ENCODE data around the gene PIEZO2.

The PIEZO2 gene

GRCh38 chr18:10895976-10896375, 253.4 kb downstream of the PIEZO2 start:
- WGBS, 2 experiments (ENCODE audit: insufficient coverage in 2 of 2) = 67 to 92% methylated on average over 1 to 3 of the region's 4 CpGs
- Histone ChIP-seq H3K4me3 (ENCODE audit: extremely low read depth, insufficient read depth, low read length, poor library complexity, severe bottlenecking) (no peak overlapping the region), H3K27ac (ENCODE audit: low read depth, low read length, severe bottlenecking) (no peak overlapping the region), H3K36me3 (ENCODE audit: control insufficient read depth, insufficient read depth, low read length) (no peaks in the 10 kb centered on the region), H3K4me1 (ENCODE audit: control insufficient read depth, insufficient read depth, low read length, poor library complexity, severe bottlenecking) (no peaks in the 10 kb centered on the region), H3K9me3 (ENCODE audit: control insufficient read depth, low read length) (no peaks in the 10 kb centered on the region)

DNA sequence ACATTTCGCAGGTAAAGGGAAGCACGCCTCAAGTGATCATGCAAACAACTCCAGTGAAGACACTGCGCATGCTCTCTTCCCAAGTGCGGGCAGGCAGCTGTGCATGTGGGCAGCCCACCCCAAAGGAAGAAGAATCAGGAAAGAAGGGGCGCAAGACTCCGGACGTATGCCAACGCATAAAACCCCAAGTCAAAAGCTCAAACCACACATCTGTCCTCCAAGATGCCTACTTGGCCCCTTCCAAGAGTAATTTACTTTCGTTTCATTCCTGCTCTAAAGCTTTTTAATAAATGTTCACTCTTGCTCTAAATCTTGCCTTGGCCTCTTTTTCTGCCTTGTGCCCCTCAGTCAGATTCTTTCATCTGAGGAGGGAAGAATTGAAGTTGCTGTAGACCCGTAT, 254.9 kb downstream of the PIEZO2 start:
- WGBS, 2 experiments (ENCODE audit: insufficient coverage in 2 of 2) = 93 to 96% methylated on average over 6 to 8 of the region's 10 CpGs
- no peaks in the 10 kb centered on the region for H3K4me1 ChIP-seq (ENCODE audit: control insufficient read depth, insufficient read depth, low read length, poor library complexity, severe bottlenecking)
- H3K27ac ChIP-seq (ENCODE audit: low read depth, low read length, severe bottlenecking) = no peak overlapping the region
- H3K36me3 ChIP-seq (ENCODE audit: control insufficient read depth, insufficient read depth, low read length) = no peaks in the 10 kb centered on the region
- H3K9me3 ChIP-seq (ENCODE audit: control insufficient read depth, low read length) = no peaks in the 10 kb centered on the region
- no peak overlapping the region for H3K4me3 ChIP-seq (ENCODE audit: extremely low read depth, insufficient read depth, low read length, poor library complexity, severe bottlenecking)

DNA sequence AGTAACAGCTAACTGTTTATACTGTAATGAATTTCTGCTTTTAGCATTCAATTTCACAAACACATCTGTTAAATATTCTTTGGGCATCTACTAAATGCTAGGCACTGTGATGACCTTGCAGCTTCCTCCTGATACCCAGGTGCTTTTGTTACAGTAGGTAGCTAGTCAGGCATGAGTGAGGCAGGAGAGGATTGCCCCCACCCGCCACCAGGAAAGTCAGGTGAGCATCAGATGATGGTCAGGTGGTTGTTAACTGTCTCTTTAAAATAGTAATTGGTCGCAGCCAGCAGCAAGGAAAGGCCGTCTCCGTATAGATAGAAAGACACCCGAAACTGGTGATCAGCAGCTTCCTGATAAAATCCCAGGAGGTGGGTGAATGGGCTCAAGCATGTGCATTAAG, 255.6 kb downstream of the PIEZO2 start:
- 83 to 94% methylated on average over 5 of the region's 5 CpGs for WGBS, 2 experiments (ENCODE audit: insufficient coverage in 2 of 2)
- no peaks in the 10 kb centered on the region for H3K4me1 ChIP-seq (ENCODE audit: control insufficient read depth, insufficient read depth, low read length, poor library complexity, severe bottlenecking)
- H3K36me3 ChIP-seq (ENCODE audit: control insufficient read depth, insufficient read depth, low read length) = no peaks in the 10 kb centered on the region
- no peak overlapping the region for H3K4me3 ChIP-seq (ENCODE audit: extremely low read depth, insufficient read depth, low read length, poor library complexity, severe bottlenecking)
- H3K27ac ChIP-seq (ENCODE audit: low read depth, low read length, severe bottlenecking) = no peak overlapping the region
- H3K9me3 ChIP-seq (ENCODE audit: control insufficient read depth, low read length) = no peaks in the 10 kb centered on the region

- Histone ChIP-seq H3K36me3 (ENCODE audit: control insufficient read depth, insufficient read depth, low read length) (no peaks in the 10 kb centered on the region), H3K9me3 (ENCODE audit: control insufficient read depth, low read length) (no peaks in the 10 kb centered on the region), H3K4me3 (ENCODE audit: extremely low read depth, insufficient read depth, low read length, poor library complexity, severe bottlenecking) (no peak overlapping the region), H3K4me1 (ENCODE audit: control insufficient read depth, insufficient read depth, low read length, poor library complexity, severe bottlenecking) (no peaks in the 10 kb centered on the region), H3K27ac (ENCODE audit: low read depth, low read length, severe bottlenecking) (no peak overlapping the region)
- WGBS, 2 experiments (ENCODE audit: insufficient coverage in 2 of 2) = 83 to 90% methylated on average over 2 of the region's 2 CpGs
These were observed 256.2 kb downstream of the PIEZO2 start for GRCh38 chr18:10893196-10893595.

DNA sequence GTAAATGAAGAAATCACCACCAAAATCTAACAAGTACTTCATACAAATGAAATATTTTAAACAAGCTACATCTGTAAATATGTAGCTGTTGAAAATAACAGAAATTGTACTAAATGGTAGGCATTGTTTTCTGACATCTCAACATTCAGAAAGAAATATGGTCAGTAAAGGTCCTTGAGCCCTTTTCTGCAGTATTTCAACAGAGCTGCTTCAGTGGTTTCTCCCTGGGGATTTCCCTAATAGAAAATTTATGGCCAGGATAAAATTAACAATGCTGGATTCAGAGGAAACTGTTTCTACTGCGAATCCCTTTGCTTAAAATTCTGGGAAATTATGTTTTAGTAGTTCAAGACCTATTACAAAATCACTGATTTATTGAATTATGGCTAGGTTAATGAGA, 256.6 kb downstream of the PIEZO2 start:
- Histone ChIP-seq H3K4me3 (ENCODE audit: extremely low read depth, insufficient read depth, low read length, poor library complexity, severe bottlenecking) (no peak overlapping the region), H3K9me3 (ENCODE audit: control insufficient read depth, low read length) (no peaks in the 10 kb centered on the region), H3K27ac (ENCODE audit: low read depth, low read length, severe bottlenecking) (no peak overlapping the region), H3K36me3 (ENCODE audit: control insufficient read depth, insufficient read depth, low read length) (no peaks in the 10 kb centered on the region), H3K4me1 (ENCODE audit: control insufficient read depth, insufficient read depth, low read length, poor library complexity, severe bottlenecking) (no peaks in the 10 kb centered on the region)
- no CpG with 5 or more reads among the region's 1 CpG for WGBS, 2 experiments (ENCODE audit: insufficient coverage in 2 of 2)

DNA sequence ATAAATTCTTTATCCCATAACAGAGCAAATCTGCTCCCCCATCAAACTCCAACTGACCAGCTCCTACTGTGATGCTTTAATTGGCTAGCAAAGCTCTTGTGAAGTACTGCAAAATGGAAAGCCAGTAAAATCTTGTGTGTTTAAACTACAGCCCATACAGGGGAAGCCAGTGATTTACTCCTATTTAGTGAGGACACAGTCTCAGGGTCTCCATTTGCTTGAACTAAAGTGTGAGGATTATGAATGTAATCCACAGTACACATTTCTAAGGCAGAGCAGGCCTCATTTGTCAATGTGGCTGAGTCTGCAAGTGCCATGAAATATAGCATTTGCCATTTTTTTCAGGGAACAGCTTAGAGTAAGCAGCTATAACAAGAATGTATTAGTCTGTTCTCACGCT, 259.3 kb downstream of the PIEZO2 start:
- WGBS, 2 experiments (ENCODE audit: insufficient coverage in 2 of 2) = no CpG with 5 or more reads among the region's 1 CpG
- Histone ChIP-seq H3K27ac (ENCODE audit: low read depth, low read length, severe bottlenecking) (no peak overlapping the region), H3K36me3 (ENCODE audit: control insufficient read depth, insufficient read depth, low read length) (no peaks in the 10 kb centered on the region), H3K4me3 (ENCODE audit: extremely low read depth, insufficient read depth, low read length, poor library complexity, severe bottlenecking) (no peak overlapping the region), H3K9me3 (ENCODE audit: control insufficient read depth, low read length) (no peaks in the 10 kb centered on the region), H3K4me1 (ENCODE audit: control insufficient read depth, insufficient read depth, low read length, poor library complexity, severe bottlenecking) (no peaks in the 10 kb centered on the region)

- no peaks in the 10 kb centered on the region for H3K36me3 ChIP-seq (ENCODE audit: control insufficient read depth, insufficient read depth, low read length)
- no peaks in the 10 kb centered on the region for H3K4me1 ChIP-seq (ENCODE audit: control insufficient read depth, insufficient read depth, low read length, poor library complexity, severe bottlenecking)
- 63 to 100% methylated on average over 1 of the region's 1 CpG for WGBS, 2 experiments (ENCODE audit: insufficient coverage in 2 of 2)
- H3K9me3 ChIP-seq (ENCODE audit: control insufficient read depth, low read length) = no peaks in the 10 kb centered on the region
- no peak overlapping the region for H3K4me3 ChIP-seq (ENCODE audit: extremely low read depth, insufficient read depth, low read length, poor library complexity, severe bottlenecking)
- no peak overlapping the region for H3K27ac ChIP-seq (ENCODE audit: low read depth, low read length, severe bottlenecking)
These were observed 270.7 kb downstream of the PIEZO2 start for GRCh38 chr18:10878703-10879102.

DNA sequence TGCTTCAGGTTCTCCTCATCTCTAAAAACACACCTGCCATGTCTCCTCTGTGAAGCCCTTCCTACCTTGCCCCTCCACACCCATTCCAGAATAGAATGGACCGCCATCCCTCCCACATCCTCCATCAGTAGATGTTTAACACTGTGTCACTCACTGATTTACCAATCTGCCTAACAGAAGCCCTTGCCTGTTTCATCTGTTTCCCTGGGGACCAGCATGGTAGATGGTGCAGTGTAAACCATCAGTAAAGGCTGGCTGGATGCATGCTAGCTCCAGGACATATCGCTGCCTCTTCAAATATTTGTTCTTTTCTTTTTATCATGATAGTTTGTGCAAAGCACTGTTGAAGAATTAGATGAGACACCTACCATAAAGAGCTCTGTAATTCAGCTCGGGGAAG, 271.4 kb downstream of the PIEZO2 start:
- no peaks in the 10 kb centered on the region for H3K4me1 ChIP-seq (ENCODE audit: control insufficient read depth, insufficient read depth, low read length, poor library complexity, severe bottlenecking)
- no peak overlapping the region for H3K27ac ChIP-seq (ENCODE audit: low read depth, low read length, severe bottlenecking)
- no peaks in the 10 kb centered on the region for H3K9me3 ChIP-seq (ENCODE audit: control insufficient read depth, low read length)
- H3K4me3 ChIP-seq (ENCODE audit: extremely low read depth, insufficient read depth, low read length, poor library complexity, severe bottlenecking) = no peak overlapping the region
- no peaks in the 10 kb centered on the region for H3K36me3 ChIP-seq (ENCODE audit: control insufficient read depth, insufficient read depth, low read length)
- 92 to 100% methylated on average over 1 to 2 of the region's 3 CpGs for WGBS, 2 experiments (ENCODE audit: insufficient coverage in 2 of 2)

DNA sequence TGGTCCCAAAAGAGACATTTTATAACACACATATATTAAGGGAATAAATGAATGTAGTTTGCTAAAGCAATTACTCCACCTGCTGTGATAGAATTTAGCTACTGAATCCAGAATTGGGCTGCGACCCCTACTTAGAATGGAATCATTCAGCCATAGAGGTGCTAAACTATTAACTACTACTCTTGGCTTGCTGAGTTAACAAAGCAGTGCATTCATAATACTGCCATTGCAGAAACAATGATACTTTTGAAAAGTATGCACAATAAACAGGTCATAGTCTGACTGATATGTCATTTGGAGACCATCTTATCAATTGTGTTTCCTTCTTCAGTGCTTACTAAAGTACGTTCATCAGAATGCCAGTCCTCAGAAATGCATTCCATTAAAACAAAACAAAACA, 273.6 kb downstream of the PIEZO2 start:
- H3K27ac ChIP-seq (ENCODE audit: low read depth, low read length, severe bottlenecking) = no peak overlapping the region
- H3K4me3 ChIP-seq (ENCODE audit: extremely low read depth, insufficient read depth, low read length, poor library complexity, severe bottlenecking) = no peak overlapping the region
- H3K36me3 ChIP-seq (ENCODE audit: control insufficient read depth, insufficient read depth, low read length) = no peaks in the 10 kb centered on the region
- no peaks in the 10 kb centered on the region for H3K9me3 ChIP-seq (ENCODE audit: control insufficient read depth, low read length)
- WGBS, 2 experiments (ENCODE audit: insufficient coverage in 2 of 2) = 100% methylated on average over 1 to 2 of the region's 2 CpGs
- no peaks in the 10 kb centered on the region for H3K4me1 ChIP-seq (ENCODE audit: control insufficient read depth, insufficient read depth, low read length, poor library complexity, severe bottlenecking)

GRCh38 chr18:10872304-10872703, 277.1 kb downstream of the PIEZO2 start:
- Histone ChIP-seq H3K27ac (ENCODE audit: low read depth, low read length, severe bottlenecking) (no peak overlapping the region), H3K4me3 (ENCODE audit: extremely low read depth, insufficient read depth, low read length, poor library complexity, severe bottlenecking) (no peak overlapping the region), H3K4me1 (ENCODE audit: control insufficient read depth, insufficient read depth, low read length, poor library complexity, severe bottlenecking) (no peaks in the 10 kb centered on the region), H3K9me3 (ENCODE audit: control insufficient read depth, low read length) (no peaks in the 10 kb centered on the region), H3K36me3 (ENCODE audit: control insufficient read depth, insufficient read depth, low read length) (no peaks in the 10 kb centered on the region)
- 85 to 87% methylated on average over 3 to 4 of the region's 5 CpGs for WGBS, 2 experiments (ENCODE audit: insufficient coverage in 2 of 2)

DNA sequence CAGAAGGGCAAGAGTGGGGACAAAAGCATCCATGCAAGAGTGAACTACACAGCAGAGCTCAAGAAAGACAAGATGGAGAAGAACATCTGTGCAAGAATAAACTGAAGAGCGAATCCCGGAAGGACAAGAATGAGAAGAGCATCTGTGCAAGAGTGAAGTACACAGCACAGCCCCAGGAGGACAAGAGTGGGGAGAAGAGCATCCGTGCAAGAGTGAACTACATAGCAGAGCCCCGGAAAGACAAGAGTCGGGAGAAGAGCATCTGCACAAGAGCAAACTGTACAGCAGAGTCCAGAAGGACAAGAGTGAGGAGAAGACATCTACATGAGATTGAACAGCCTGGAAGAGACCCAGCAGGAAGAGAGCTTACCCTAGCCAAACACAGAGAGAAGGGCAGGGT, 284.6 kb downstream of the PIEZO2 start:
- WGBS, 2 experiments (ENCODE audit: insufficient coverage in 2 of 2) = 76 to 86% methylated on average over 5 of the region's 5 CpGs
- H3K27ac ChIP-seq (ENCODE audit: low read depth, low read length, severe bottlenecking) = no peak overlapping the region

DNA sequence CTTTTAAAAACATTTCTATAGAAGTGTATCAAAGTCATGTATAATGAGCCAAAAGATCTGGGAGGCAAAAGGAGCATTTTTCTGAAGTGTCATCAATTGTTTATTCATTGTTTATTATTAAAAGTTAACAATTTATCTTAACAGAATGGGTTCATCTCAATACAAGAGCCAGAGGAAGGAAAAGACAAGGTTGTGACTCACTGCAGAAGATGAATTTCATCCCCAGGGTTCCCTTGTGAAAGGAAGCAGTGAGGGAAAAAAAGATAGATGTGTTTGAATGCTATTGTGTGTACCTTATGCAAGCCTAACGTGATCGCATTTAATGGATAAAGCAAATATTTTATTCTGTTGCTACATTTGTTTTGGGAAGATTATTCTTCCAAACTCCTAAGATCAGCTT, 286.3 kb downstream of the PIEZO2 start:
- no peak overlapping the region for H3K4me3 ChIP-seq (ENCODE audit: extremely low read depth, insufficient read depth, low read length, poor library complexity, severe bottlenecking)
- 100% methylated on average over 2 of the region's 2 CpGs; no CpG with 5 or more reads in 1 of the 2 experiments for WGBS, 2 experiments (ENCODE audit: insufficient coverage in 2 of 2)
- no peak overlapping the region for H3K27ac ChIP-seq (ENCODE audit: low read depth, low read length, severe bottlenecking)
- H3K36me3 ChIP-seq (ENCODE audit: control insufficient read depth, insufficient read depth, low read length) = no peaks in the 10 kb centered on the region
- H3K9me3 ChIP-seq (ENCODE audit: control insufficient read depth, low read length) = no peaks in the 10 kb centered on the region
- H3K4me1 ChIP-seq (ENCODE audit: control insufficient read depth, insufficient read depth, low read length, poor library complexity, severe bottlenecking) = peaks cover 9% of the 10 kb centered on the region

More for the DNA sequence above, 284.6 kb downstream of the PIEZO2 start:
- no peak overlapping the region for H3K4me3 ChIP-seq (ENCODE audit: extremely low read depth, insufficient read depth, low read length, poor library complexity, severe bottlenecking)
- no peaks in the 10 kb centered on the region for H3K36me3 ChIP-seq (ENCODE audit: control insufficient read depth, insufficient read depth, low read length)
- no peaks in the 10 kb centered on the region for H3K9me3 ChIP-seq (ENCODE audit: control insufficient read depth, low read length)
- H3K4me1 ChIP-seq (ENCODE audit: control insufficient read depth, insufficient read depth, low read length, poor library complexity, severe bottlenecking) = peaks cover 9% of the 10 kb centered on the region

Measured in mesodermal cell (in vitro differentiated cells).